Activated naive CD4-positive, alpha-beta T cell treated with anti-CD3 and anti-CD28 coated beads, Interleukin-2, amount 50 U/mL, for 72 hours (primary cell): ENCODE results near the gene NMNAT2. TPM values are rescaled to one million over a fixed set of nuclear protein-coding genes. Genes with fewer than 3 reads are reported as not detected.

ENCODE experiments used
- ATAC-seq, 2 donors: fragments of 150-1000 bp; cut with Tn5 transposase; 2 replicates each; pipeline ENCODE4 v1.10.0; 2021; ENCODE audit warnings: mild to moderate bottlenecking in 2 of 2, moderate library complexity in 2 of 2
- DNase-seq, 2 donors: peaks; one replicate each; pipeline ENCODE4 v3.0.0; 2021 to 2022; ENCODE audit warnings: low spot score in 2 of 2
- H3K27ac Mint-ChIP-seq, 2 donors: one replicate each; pipeline ENCODE4 v1.8.0; 2022; ENCODE audit warnings: mild to moderate bottlenecking in 2 of 2, mixed read lengths in 2 of 2
- H3K36me3 Mint-ChIP-seq, 2 donors: one replicate each; pipeline ENCODE4 v1.8.0; 2022; ENCODE audit warnings: mixed read lengths in 2 of 2
- H3K9me3 Mint-ChIP-seq, 2 donors: one replicate each; pipeline ENCODE4 v1.8.0; 2022; ENCODE audit warnings: mixed read lengths in 2 of 2
- total RNA-seq, 2 donors: library from RNA; stranded (reverse); gene quantifications; one replicate each; pipeline ENCODE4 v1.2.3, GENCODE V29; 2022

The NMNAT2 gene
- total RNA-seq, 2 donors from 2014 or later = not detected

- H3K9me3 Mint-ChIP-seq = no peaks in the 10 kb centered on the region
- no peak overlapping the region for H3K27ac Mint-ChIP-seq
- no peak for DNase-seq
- H3K36me3 Mint-ChIP-seq = no peaks in the 10 kb centered on the region
- ATAC-seq = no peak
These were observed 186.6 kb downstream of the NMNAT2 start for GRCh38 chr1:183231545-183231944.

- Mint-ChIP-seq H3K9me3 (no peaks in the 10 kb centered on the region), H3K27ac (no peak overlapping the region), H3K36me3 (no peaks in the 10 kb centered on the region)
- ATAC-seq (no peak), DNase-seq (no peak)
These were observed 187.8 kb downstream of the NMNAT2 start for GRCh38 chr1:183230413-183230812.

GRCh38 chr1:183228347-183229220, 189.6 kb downstream of the NMNAT2 start:
- Mint-ChIP-seq H3K27ac (no peak overlapping the region), H3K9me3 (no peaks in the 10 kb centered on the region), H3K36me3 (no peaks in the 10 kb centered on the region)
- ATAC-seq (peak in 1 of 2 donors; percentile 20), DNase-seq (no peak)

- H3K9me3 Mint-ChIP-seq = no peaks in the 10 kb centered on the region
- no peaks in the 10 kb centered on the region for H3K36me3 Mint-ChIP-seq
- ATAC-seq = peak; percentile 44 to 69
- peak in 1 of 2 donors; percentile 58 for DNase-seq
- H3K27ac Mint-ChIP-seq = no peak overlapping the region
These were observed 190.5 kb downstream of the NMNAT2 start for GRCh38 chr1:183227422-183228346.

GRCh38 chr1:183226963-183227362, 191.2 kb downstream of the NMNAT2 start:
- no peak overlapping the region for H3K27ac Mint-ChIP-seq
- ATAC-seq = peak; percentile 28 to 76
- no peaks in the 10 kb centered on the region for H3K36me3 Mint-ChIP-seq
- no peak for DNase-seq
- H3K9me3 Mint-ChIP-seq = no peaks in the 10 kb centered on the region

GRCh38 chr1:183226361-183226760, 191.8 kb downstream of the NMNAT2 start:
- Mint-ChIP-seq H3K9me3 (no peaks in the 10 kb centered on the region), H3K36me3 (no peaks in the 10 kb centered on the region), H3K27ac (no peak overlapping the region)
- ATAC-seq (no peak), DNase-seq (no peak)

GRCh38 chr1:183223467-183223866, 194.7 kb downstream of the NMNAT2 start:
- no peak overlapping the region for H3K27ac Mint-ChIP-seq
- no peaks in the 10 kb centered on the region for H3K36me3 Mint-ChIP-seq
- ATAC-seq (no peak), DNase-seq (no peak)
- no peaks in the 10 kb centered on the region for H3K9me3 Mint-ChIP-seq

- DNase-seq (no peak), ATAC-seq (no peak)
- no peaks in the 10 kb centered on the region for H3K9me3 Mint-ChIP-seq
- H3K36me3 Mint-ChIP-seq = no peaks in the 10 kb centered on the region
- no peak overlapping the region for H3K27ac Mint-ChIP-seq
These were observed 195.3 kb downstream of the NMNAT2 start for GRCh38 chr1:183222909-183223308.

- no peaks in the 10 kb centered on the region for H3K9me3 Mint-ChIP-seq
- DNase-seq (no peak), ATAC-seq (no peak)
- H3K27ac Mint-ChIP-seq = peak overlapping the region in 1 of 2 donors; percentile 24
- no peaks in the 10 kb centered on the region for H3K36me3 Mint-ChIP-seq
These were observed 198.6 kb downstream of the NMNAT2 start for GRCh38 chr1:183219616-183220009.

GRCh38 chr1:183218971-183219615, 199.1 kb downstream of the NMNAT2 start:
- DNase-seq (peak in 1 of 2 donors; percentile 22), ATAC-seq (peak; percentile 49 to 68)
- H3K27ac Mint-ChIP-seq = peak overlapping the region in 1 of 2 donors; percentile 24

GRCh38 chr1:183218027-183218618, 200.1 kb downstream of the NMNAT2 start:
- no peak overlapping the region for H3K27ac Mint-ChIP-seq
- ATAC-seq (no peak), DNase-seq (no peak)

More at GRCh38 chr1:183218971-183219615, 199.1 kb downstream of the NMNAT2 start:
- Mint-ChIP-seq H3K9me3 (no peaks in the 10 kb centered on the region), H3K36me3 (no peaks in the 10 kb centered on the region)

GRCh38 chr1:183215936-183216335, 202.2 kb downstream of the NMNAT2 start:
- DNase-seq (no peak), ATAC-seq (no peak)
- H3K9me3 Mint-ChIP-seq = no peaks in the 10 kb centered on the region
- H3K36me3 Mint-ChIP-seq = no peaks in the 10 kb centered on the region
- H3K27ac Mint-ChIP-seq = no peak overlapping the region

More at GRCh38 chr1:183218027-183218618, 200.1 kb downstream of the NMNAT2 start:
- H3K36me3 Mint-ChIP-seq = no peaks in the 10 kb centered on the region
- no peaks in the 10 kb centered on the region for H3K9me3 Mint-ChIP-seq

- ATAC-seq = no peak
- Mint-ChIP-seq H3K9me3 (no peaks in the 10 kb centered on the region), H3K27ac (no peak overlapping the region), H3K36me3 (no peaks in the 10 kb centered on the region)
- DNase-seq = no peak
These were observed 203.0 kb downstream of the NMNAT2 start for GRCh38 chr1:183215076-183215720.

- no peak overlapping the region for H3K27ac Mint-ChIP-seq
- ATAC-seq (no peak), DNase-seq (no peak)
- H3K9me3 Mint-ChIP-seq = no peaks in the 10 kb centered on the region
- H3K36me3 Mint-ChIP-seq = no peaks in the 10 kb centered on the region
These were observed 203.9 kb downstream of the NMNAT2 start for GRCh38 chr1:183214021-183214970.

- H3K36me3 Mint-ChIP-seq = no peaks in the 10 kb centered on the region
- ATAC-seq = no peak
- H3K27ac Mint-ChIP-seq = no peak overlapping the region
- DNase-seq = no peak
- H3K9me3 Mint-ChIP-seq = no peaks in the 10 kb centered on the region
These were observed 205.3 kb downstream of the NMNAT2 start for GRCh38 chr1:183212870-183213269.
